ENCODE data around the gene GRK5.

DNA sequence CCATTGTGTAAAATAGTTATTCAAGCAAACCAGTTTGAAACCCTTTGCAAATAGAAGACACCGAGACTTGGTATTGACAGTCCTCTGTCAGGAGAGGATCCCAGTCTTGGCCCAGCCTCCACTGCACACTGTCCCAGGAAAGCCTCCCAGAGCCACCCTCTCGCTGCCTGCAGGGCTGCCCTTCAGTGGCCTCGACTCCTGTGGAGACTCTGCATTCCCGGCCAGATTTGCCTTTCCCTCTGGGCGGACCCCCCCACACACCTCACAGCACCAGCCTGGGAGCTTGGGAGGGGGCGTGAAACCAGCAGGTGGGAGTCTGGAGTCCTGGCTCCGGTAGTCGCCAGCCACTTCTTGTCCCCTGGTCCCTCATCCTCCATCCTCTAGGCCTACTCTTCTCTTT, 48.7 kb downstream of the GRK5 start:
- TF ChIP-seq CTCF (IDR thresholded peaks at IDR 0.05) (no peak), POLR2A (IDR thresholded peaks at IDR 0.05) (no peak)

Data from right lobe of liver (tissue), 4 donors.